Measurements from ENCODE around the gene PRSS8.
A peak's percentile ranks its signal among the peaks of the same experiment; 100 is the strongest.
"Not testable (repeated sequence)": the region's sequence is repeated elsewhere in the genome, so short reads cannot be mapped to it uniquely, and the experiment has no call there.

Gene PRSS8

DNA sequence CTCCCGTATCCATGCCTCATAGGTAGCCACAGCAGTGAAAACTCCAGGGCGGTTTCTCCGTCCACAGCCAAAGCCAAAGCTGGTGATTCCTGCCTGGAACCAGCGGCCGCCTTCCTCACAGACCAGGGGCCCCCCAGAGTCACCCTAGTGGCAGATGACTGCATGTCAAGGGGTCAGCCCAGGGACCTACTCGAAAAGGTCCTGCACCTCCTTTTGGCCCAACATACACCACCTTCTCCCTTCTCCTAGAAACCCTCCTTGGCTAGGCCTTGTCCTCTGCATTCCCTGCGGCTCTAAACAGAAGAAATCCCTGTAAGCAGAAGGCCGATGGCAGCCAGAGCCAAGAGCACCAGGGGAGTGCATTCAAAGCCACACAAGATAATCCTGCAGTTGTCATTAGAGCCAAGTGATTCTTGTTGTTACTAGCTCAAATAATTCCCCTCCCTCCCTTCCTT, 8.2 kb upstream of the PRSS8 start:
- 93 to 96% methylated on average over 8 of the region's 8 CpGs for WGBS, 2 experiments (ENCODE audit: insufficient coverage in 2 of 2)
- peaks cover 11% of the 10 kb centered on the region for H3K4me1 ChIP-seq (ENCODE audit: control insufficient read depth, insufficient read depth, low read length, poor library complexity, severe bottlenecking)
- no peak overlapping the region for H3K27ac ChIP-seq (ENCODE audit: low read depth, low read length, severe bottlenecking)
- H3K4me3 ChIP-seq (ENCODE audit: extremely low read depth, insufficient read depth, low read length, poor library complexity, severe bottlenecking): no peak overlapping the region
- no peaks in the 10 kb centered on the region for H3K9me3 ChIP-seq (ENCODE audit: control insufficient read depth, low read length)
- H3K36me3 ChIP-seq (ENCODE audit: control insufficient read depth, insufficient read depth, low read length): no peaks in the 10 kb centered on the region

GRCh38 chr16:31143011-31143693, 7.6 kb upstream of the PRSS8 start:
- H3K27ac ChIP-seq (ENCODE audit: low read depth, low read length, severe bottlenecking): no peak overlapping the region
- no peaks in the 10 kb centered on the region for H3K36me3 ChIP-seq (ENCODE audit: control insufficient read depth, insufficient read depth, low read length)
- 94 to 100% methylated on average over 6 to 13 of the region's 22 CpGs for WGBS, 2 experiments (ENCODE audit: insufficient coverage in 2 of 2)
- no peaks in the 10 kb centered on the region for H3K9me3 ChIP-seq (ENCODE audit: control insufficient read depth, low read length)
- no peak overlapping the region for H3K4me3 ChIP-seq (ENCODE audit: extremely low read depth, insufficient read depth, low read length, poor library complexity, severe bottlenecking)
- peaks cover 14% of the 10 kb centered on the region for H3K4me1 ChIP-seq (ENCODE audit: control insufficient read depth, insufficient read depth, low read length, poor library complexity, severe bottlenecking)

DNA sequence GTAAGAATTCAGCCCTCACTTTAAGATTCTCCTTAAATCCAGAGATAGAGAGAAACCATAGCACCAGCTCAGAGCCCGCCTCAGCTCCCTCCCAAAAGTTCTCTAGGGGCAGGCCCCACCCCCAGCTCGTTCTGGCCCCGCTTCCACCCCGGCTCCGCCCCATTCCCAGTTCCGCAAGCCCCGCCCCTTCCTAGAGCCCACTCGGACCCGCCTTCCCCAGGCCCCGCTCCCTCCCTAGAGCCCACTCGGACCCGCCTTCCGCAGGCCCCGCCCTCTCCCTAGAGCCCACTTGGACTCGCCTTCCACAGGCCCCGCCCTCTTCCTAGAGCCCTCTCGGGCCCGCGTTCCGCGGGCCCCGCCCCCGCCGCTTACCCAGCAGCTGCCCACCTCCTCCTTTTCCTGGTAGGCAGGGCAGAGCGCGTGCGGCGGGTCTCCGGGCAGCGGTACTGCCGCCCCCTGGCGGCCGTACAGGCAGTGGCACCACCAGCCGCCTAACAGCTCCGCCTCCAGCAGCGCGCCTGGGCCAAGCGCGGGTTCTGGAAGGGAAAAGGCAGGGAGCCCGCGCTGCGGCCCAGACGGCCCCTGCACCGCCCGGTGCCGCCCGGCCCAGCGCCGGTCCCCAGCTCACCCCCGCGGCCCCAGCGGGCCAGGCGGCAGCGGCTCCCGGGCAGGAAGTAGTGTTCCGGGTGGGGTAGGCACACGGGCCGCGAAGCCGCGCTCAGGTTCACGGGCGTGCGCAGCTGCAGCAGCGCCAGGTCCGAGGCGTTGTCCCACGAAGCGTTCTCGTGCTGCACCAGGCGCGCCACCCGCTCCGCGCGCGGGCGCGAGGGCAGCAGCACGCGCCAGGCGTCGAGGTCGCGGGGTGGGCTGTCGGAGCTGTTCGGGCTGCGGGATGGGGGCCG, 6.8 kb upstream of the PRSS8 start:
- Histone ChIP-seq H3K9me3 (ENCODE audit: control insufficient read depth, low read length) (no peaks in the 10 kb centered on the region), H3K4me3 (ENCODE audit: extremely low read depth, insufficient read depth, low read length, poor library complexity, severe bottlenecking) (peak overlapping the region; percentile 28), H3K27ac (ENCODE audit: low read depth, low read length, severe bottlenecking) (peak overlapping the region; percentile 73), H3K4me1 (ENCODE audit: control insufficient read depth, insufficient read depth, low read length, poor library complexity, severe bottlenecking) (peaks cover 14% of the 10 kb centered on the region), H3K36me3 (ENCODE audit: control insufficient read depth, insufficient read depth, low read length) (no peaks in the 10 kb centered on the region)
- 25 to 38% methylated on average over 36 to 83 of the region's 89 CpGs for WGBS, 2 experiments (ENCODE audit: insufficient coverage in 2 of 2)

DNA sequence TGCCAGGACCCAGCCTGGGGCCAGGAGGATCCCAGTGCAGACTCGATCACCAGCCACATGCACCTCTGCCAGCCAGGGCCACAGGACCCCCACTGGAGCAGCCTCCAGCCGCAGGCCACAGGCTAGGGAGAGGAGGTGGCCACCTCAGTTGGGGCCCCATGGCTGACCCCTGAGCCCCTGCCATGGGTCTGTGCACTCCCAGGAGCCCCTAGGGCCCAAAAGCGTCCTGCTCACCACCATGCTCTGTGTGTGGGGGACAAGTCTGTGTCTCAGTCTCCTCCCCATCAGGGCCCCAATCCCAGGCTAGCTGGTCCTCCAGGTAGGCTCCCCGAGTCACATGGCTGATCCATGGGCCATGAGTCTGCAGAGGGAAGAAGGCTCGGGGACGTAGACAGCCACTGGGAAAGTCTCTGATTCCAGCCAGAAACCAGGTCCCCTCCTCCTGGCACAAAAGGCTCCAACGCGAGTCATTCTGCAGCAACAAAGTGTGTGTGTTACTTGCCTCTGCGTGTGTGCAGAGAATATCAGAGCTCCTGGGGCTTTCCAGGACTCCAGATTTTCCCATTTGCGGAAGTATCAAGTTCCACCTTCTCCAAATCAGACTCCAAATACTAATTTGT, 6.1 kb upstream of the PRSS8 start:
- Histone ChIP-seq H3K4me3 (ENCODE audit: extremely low read depth, insufficient read depth, low read length, poor library complexity, severe bottlenecking) (peak overlapping the region; percentile 10), H3K27ac (ENCODE audit: low read depth, low read length, severe bottlenecking) (peak overlapping the region; percentile 73), H3K4me1 (ENCODE audit: control insufficient read depth, insufficient read depth, low read length, poor library complexity, severe bottlenecking) (peaks cover 14% of the 10 kb centered on the region), H3K36me3 (ENCODE audit: control insufficient read depth, insufficient read depth, low read length) (no peaks in the 10 kb centered on the region), H3K9me3 (ENCODE audit: control insufficient read depth, low read length) (no peaks in the 10 kb centered on the region)
- 42 to 71% methylated on average over 5 to 8 of the region's 10 CpGs for WGBS, 2 experiments (ENCODE audit: insufficient coverage in 2 of 2)

GRCh38 chr16:31141071-31141469, 5.5 kb upstream of the PRSS8 start:
- H3K4me3 ChIP-seq (ENCODE audit: extremely low read depth, insufficient read depth, low read length, poor library complexity, severe bottlenecking); H3K36me3 ChIP-seq (ENCODE audit: control insufficient read depth, insufficient read depth, low read length); H3K9me3 ChIP-seq (ENCODE audit: control insufficient read depth, low read length): not testable (repeated sequence)
- 95 to 96% methylated on average over 6 to 8 of the region's 9 CpGs for WGBS, 2 experiments (ENCODE audit: insufficient coverage in 2 of 2)
- Histone ChIP-seq H3K4me1 (ENCODE audit: control insufficient read depth, insufficient read depth, low read length, poor library complexity, severe bottlenecking) (peaks cover 14% of the 10 kb centered on the region), H3K27ac (ENCODE audit: low read depth, low read length, severe bottlenecking) (peak overlapping the region; percentile 3)

DNA sequence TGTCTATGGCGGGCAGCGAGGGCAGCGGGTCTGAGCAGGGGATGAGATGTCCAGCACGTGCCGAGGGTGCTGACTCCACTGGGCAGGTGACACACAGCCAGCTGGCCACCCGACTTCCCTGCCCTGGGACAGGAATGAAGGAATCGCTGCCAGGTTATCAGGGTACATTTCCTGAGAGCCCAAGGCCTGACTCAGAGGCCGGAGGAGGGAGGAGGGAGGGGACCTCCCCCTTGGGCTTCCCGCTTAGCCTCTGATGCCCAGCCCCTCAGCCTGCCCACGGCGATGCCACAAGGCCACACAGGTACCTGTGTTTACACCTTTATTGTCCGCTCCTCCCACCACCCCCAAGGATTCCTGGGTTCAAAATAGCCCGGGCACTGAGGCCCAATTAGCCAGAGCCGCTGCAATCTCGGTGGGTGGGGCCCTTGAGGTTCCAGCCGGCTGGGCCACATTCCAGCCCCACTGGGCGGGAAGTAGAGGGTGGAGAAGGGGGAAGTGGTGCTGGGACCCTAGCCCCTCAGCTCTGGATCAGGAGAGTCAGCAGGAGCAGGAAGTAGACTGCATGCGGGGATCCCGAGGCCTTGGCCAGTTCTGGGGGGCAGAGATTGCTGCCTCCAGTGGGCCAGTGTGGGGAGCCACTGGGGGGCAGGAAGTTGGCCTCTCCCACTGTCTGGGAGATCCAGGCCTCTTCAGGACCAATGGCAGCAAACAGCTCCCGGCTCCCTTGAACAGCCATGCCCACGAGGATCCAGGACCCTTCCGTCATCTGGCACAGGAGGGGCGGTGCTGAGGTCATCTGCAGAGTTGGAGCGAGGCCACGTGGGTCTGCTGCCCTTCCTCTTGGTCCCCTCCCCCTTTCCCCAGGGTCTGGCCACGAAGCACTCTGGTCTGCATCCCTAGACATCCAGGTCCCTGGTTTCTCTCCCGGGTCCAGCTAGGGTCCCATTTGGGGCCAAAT, 3.4 kb upstream of the PRSS8 start:
- WGBS, 2 experiments (ENCODE audit: insufficient coverage in 2 of 2): 67 to 70% methylated on average over 20 of the region's 27 CpGs

DNA sequence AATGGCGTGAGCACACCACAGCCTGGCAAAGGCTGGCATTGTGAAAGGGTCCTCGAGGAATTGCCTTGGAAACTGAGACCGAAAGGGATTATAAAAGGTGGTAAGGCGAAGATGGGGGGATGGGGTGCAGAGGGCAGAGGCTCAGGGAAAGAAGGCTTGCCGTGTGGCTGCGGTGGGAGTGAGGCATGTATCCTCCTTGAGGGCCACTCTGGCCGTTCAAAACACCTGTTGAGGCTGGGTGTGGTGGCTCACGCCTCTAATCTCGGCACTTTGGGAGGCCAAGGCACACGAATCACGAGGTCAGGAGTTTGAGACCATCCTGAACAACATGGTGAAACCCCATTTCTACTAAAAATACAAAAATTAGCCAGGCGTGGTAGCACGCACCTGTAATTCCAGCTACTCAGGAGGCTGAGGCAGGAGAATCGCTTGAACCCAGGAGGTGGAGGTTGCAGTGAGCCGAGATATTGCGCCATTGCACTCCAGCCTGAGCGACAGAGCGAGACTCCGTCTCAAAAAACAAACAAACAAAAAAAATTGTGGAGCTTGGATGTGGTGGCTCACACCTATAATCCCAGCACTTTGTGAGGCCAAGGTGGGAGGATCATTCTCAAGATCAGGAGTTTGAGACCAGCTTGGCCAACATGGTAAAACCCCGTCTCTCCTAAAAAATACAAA, 1.4 kb upstream of the PRSS8 start:
- not testable (repeated sequence) for H3K9me3 ChIP-seq (ENCODE audit: control insufficient read depth, low read length); H3K36me3 ChIP-seq (ENCODE audit: control insufficient read depth, insufficient read depth, low read length); H3K27ac ChIP-seq (ENCODE audit: low read depth, low read length, severe bottlenecking); H3K4me3 ChIP-seq (ENCODE audit: extremely low read depth, insufficient read depth, low read length, poor library complexity, severe bottlenecking)
- H3K4me1 ChIP-seq (ENCODE audit: control insufficient read depth, insufficient read depth, low read length, poor library complexity, severe bottlenecking): peaks cover 30% of the 10 kb centered on the region
- 91 to 93% methylated on average over 13 to 16 of the region's 20 CpGs for WGBS, 2 experiments (ENCODE audit: insufficient coverage in 2 of 2)

More for the DNA sequence above, 3.4 kb upstream of the PRSS8 start:
- Histone ChIP-seq H3K36me3 (ENCODE audit: control insufficient read depth, insufficient read depth, low read length) (no peaks in the 10 kb centered on the region), H3K4me3 (ENCODE audit: extremely low read depth, insufficient read depth, low read length, poor library complexity, severe bottlenecking) (no peak overlapping the region), H3K4me1 (ENCODE audit: control insufficient read depth, insufficient read depth, low read length, poor library complexity, severe bottlenecking) (peaks cover 30% of the 10 kb centered on the region), H3K9me3 (ENCODE audit: control insufficient read depth, low read length) (no peaks in the 10 kb centered on the region), H3K27ac (ENCODE audit: low read depth, low read length, severe bottlenecking) (peak overlapping the region; percentile 62)

DNA sequence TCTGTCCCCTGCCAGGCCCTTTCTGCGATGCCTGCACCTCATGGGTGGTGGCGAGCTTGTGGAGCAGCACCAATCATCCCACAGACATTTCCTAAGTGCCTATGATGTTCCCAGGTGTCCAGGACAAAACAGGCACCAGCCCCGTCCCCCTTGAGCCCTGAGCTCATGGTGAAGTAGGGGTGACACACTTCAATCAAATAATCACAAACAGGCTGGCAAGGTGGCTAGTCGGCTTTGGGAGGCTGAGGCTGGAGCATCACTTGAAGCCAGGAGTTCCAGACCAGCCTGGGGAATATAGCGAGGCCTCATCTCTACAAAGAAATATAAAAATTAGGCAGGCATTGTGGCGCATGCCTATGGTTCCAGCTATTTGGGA, 748 bp upstream of the PRSS8 start:
- Histone ChIP-seq H3K4me3 (ENCODE audit: extremely low read depth, insufficient read depth, low read length, poor library complexity, severe bottlenecking) (no peak overlapping the region), H3K9me3 (ENCODE audit: control insufficient read depth, low read length) (no peaks in the 10 kb centered on the region), H3K27ac (ENCODE audit: low read depth, low read length, severe bottlenecking) (no peak overlapping the region), H3K4me1 (ENCODE audit: control insufficient read depth, insufficient read depth, low read length, poor library complexity, severe bottlenecking) (peaks cover 25% of the 10 kb centered on the region), H3K36me3 (ENCODE audit: control insufficient read depth, insufficient read depth, low read length) (peaks cover 6% of the 10 kb centered on the region)
- 80 to 92% methylated on average over 3 of the region's 6 CpGs for WGBS, 2 experiments (ENCODE audit: insufficient coverage in 2 of 2)

DNA sequence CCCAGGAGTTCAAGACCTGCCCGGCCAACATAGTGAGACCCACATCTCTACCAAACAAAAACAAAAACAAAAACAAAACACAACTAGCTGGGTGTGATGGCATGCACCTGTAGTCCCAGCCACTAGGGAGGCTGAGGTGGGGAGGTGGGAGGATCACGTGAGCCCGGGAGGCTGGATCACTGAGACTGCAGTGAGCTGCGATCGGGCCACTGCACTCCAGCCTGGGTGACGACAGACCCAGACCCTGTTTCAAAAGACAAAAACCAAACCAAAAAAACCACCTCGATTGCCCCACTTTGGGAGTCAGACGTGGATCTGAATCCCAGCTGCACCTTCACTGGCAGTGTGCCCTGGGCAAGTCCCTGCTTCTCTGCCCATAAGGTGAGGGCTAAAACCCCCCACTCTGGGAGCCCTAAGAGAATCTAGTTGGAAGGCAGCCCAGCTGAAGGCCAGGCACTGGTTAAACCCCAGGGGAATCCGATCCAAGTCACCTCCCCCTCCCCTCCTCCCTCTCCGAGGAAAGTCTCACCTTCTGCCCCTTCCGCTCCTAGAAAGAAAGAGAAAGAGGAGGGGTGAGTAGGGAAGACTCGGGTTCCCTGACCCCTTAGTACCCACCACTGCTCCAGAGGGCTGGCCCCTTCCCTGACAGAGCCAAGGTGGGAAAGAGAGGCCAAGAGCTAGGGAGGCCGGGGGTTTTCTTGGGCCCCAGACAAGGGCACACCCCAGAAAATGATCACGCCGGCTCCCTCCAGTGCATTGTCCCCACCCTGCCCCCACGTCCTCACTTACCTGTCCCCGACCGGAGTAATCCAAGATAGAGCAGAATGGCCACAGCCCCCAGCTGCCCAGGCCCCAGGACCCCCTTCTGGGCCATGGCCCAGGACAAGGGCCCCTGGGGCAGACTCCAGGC, 647 bp downstream of the PRSS8 start:
- Histone ChIP-seq H3K27ac (ENCODE audit: low read depth, low read length, severe bottlenecking) (no peak overlapping the region), H3K4me3 (ENCODE audit: extremely low read depth, insufficient read depth, low read length, poor library complexity, severe bottlenecking) (peak overlapping the region; percentile 27)

More for the DNA sequence above, 647 bp downstream of the PRSS8 start:
- WGBS, 2 experiments (ENCODE audit: insufficient coverage in 2 of 2): 17 to 19% methylated on average over 8 to 11 of the region's 18 CpGs
- H3K9me3 ChIP-seq (ENCODE audit: control insufficient read depth, low read length): no peaks in the 10 kb centered on the region
- peaks cover 25% of the 10 kb centered on the region for H3K4me1 ChIP-seq (ENCODE audit: control insufficient read depth, insufficient read depth, low read length, poor library complexity, severe bottlenecking)
- peaks cover 10% of the 10 kb centered on the region for H3K36me3 ChIP-seq (ENCODE audit: control insufficient read depth, insufficient read depth, low read length)
